Hypothalamus (tissue), 51 donors: ENCODE measurements around the gene HPN.
A peak's percentile ranks its signal among the peaks of the same experiment; 100 is the strongest.
"Not testable (repeated sequence)": the region's sequence is repeated elsewhere in the genome, so short reads cannot be mapped to it uniquely, and the experiment has no call there.

ENCODE experiments used
- DNase-seq, 51 donors: peaks; one replicate each; lab custom pipeline; 2025; lab: John Stamatoyannopoulos, UW

Gene HPN

DNA sequence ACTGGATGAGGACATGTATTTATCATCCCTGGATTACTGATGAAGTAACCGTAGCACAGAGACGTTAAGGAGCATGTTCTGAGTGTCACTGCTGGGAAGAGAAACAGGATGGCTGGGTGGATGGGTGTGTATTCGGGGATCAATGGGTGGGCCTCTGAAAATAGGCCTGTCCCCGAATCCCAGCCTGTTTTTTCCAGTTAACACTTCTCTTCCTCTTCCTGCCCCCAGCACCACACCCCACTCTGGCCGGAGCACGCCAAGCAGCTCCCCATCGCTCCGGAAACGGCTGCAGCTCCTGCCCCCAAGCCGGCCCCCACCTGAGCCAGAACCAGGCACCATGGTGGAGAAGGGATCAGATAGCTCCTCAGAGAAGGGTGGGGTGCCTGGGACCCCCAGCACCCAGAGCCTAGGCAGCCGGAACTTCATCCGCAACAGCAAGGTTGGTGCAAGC lies 32.6 kb upstream of the HPN start:
- DNase-seq = no peak

DNA sequence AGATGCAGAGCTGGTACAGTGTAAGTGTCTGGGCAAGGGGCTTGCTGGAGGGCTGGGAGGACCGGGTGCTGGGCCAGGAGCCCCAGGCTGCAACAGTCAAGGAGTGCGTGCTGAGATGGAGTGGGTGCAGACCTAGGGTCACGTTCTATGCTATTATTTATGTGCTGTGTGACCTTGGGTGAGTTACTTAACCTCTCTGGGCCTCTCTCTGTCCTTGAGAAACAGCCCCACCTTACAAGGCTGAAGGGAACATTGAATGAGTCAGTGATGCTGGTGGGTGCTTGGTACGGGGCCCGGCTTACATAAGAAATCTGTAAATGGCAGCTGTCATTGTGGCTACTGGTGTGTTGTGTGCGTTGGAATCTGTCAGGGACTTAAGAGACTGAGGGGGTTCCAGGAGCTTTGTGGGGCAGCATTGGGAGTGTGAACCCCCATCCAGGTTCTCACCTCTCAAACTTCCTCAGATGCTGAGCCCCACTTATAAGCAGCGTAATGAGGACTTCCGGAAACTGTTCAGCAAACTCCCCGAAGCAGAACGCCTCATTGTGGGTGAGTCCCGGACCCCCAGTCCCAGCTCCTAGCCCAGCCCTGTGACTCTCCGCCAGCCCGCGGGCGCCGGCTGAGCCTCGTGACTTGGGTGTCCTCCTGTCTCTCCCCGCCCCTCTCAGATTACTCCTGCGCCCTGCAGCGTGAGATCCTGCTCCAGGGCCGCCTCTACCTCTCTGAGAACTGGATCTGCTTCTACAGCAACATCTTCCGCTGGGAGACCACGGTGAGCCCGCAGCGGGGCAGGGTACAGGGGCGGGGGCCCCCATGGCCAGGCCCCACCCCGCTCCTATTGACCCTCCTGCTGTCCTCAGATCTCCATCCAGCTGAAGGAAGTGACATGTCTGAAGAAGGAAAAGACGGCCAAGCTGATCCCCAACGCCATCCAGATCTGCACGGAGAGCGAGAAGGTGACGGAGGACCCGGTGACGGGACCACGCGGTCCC lies 31.8 kb upstream of the HPN start:
- DNase-seq = no peak

DNA sequence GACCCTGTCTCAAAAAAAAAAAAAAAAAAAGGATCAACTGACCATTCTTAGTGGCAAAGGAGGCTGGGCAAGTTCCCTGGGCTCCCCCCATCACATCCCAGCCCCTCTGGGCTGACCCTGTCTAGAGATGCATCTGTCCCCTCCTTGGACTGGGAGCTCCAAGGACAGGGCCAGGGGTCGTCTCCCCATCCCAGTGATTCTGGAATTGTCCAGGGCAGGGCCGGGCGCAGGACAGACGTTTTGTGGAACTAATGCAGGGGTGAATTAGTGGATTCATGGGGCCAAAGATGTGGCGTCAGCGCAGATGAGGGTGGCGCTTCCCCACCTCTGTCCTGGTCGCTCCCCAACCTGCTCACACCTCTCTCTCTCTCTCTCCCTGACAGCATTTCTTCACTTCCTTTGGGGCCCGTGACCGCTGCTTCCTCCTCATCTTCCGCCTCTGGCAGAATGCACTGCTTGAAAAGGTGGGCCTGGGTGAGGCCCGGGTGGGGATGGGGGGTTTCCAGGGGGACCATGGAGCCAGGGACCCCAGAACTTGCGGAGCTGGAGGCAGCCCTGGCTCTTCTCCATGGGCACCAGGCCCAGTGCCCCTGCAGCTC lies 30.3 kb upstream of the HPN start:
- no peak for DNase-seq

DNA sequence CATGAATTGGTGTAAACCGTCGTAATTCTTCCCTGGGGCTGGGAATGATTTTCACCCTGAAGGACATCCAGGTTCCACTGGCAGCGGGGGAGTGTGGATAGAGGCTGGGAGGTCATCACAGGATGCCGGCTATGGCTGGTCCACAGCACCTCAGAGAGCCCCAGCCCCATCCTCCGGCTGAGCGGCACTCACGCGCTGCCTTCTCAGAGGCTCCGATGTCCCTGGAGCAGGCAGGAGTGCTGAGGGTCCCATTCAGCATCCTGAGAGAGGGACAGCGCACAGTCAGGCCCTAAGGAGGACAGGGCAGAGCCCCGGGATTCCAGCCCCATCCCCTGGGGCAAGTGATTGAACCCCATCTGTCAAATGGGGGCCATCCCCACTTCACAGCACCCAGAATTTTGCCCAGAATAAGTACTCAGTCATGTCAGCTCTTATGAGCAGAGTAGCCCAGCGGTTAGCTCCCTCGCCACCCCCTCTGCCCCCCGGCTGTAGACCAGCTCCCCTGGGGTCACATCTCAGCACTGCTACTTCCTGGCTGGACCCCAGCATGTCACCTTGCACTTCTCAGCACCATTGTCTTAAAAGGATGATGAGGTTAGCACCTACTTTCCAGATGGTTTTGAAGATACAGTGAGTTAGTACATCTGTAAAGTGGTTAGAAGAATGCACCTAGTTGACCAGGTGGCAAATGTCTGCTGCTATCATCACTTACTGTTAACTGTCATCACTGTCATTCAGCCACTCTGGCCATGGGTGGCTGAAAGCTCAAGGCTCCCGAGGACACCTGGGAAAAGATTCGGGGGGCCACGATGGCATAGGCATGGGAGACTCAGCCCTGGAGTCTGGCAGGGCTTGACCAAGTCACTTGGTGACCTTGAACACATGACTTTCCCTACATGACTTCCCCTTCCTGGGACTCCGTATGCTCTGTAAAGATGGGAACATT lies 29.5 kb upstream of the HPN start:
- DNase-seq = no peak

DNA sequence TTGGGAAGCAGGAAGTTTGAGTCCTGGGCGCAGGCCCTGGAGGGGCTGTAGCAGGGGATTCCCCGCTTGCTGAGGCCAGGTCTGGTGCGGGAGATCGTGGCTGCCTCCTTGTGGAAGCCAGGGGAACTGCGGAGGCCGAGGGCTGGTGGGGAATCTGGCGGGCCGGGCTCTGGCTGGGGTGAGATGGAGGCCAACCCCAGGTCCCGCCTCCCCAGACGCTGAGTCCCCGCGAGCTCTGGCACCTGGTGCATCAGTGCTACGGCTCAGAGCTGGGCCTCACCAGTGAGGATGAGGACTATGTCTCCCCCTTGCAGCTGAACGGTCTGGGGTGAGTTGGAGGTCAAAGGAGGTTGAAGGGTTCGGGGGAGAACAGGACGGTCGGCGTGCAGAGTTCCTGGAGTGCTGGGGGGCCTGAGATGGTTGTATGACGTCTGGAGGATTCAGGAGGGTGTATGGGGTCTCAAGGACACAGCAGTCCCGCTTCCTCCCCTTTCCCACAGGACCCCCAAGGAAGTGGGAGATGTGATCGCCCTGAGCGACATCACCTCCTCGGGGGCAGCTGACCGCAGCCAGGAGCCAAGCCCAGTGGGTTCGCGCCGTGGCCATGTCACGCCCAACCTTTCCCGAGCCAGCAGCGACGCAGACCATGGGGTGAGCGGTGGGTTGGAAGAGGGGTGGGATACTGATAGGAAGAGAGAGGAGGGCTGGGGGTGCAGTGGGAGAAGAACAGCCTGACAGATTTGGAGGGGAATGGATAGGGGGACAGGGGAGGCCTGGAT lies 28.3 kb upstream of the HPN start:
- peak in 32 of 51 donors; percentile 10 to 69 (median 28) for DNase-seq

DNA sequence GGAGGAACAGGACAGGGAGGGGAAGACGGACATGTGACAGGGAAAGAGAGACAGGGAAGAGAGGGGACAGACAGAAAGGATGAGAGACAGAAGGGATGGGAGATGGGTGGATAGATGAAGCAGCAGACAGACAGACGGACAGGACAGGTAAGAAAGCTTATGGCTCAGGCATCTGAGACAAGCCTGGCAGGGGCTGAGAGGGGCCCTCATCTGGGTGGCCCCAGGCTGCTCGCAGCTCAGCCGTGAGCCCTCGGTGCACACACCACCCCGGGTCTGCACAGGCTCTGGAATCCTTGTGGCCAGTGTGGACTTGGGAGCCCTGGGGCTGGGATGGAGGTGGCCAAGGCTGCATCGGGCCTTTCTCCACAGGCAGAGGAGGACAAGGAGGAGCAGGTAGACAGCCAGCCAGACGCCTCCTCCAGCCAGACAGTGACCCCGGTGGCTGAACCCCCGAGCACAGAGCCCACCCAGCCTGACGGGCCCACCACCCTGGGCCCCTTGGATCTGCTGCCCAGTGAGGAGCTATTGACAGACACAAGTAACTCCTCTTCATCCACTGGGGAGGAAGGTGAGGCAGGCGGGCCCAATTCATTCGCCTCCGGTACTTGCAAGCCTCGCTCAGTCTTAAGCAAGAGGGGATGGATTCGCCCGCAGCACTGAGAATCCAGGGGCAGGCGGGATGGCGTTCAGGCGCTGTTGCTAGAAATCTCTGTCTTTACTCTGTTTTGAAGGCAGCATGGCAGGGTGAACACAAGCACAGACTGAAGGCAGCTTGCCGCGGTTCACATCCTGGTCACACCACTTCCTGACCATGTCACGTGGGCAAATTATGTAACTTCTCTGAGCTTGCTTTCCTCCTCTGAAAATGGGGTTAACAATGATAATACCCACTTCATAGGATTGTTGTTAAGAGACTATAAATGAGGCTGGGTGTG lies 27.4 kb upstream of the HPN start:
- DNase-seq = peak in 2 of 51 donors; percentile 13 to 17

DNA sequence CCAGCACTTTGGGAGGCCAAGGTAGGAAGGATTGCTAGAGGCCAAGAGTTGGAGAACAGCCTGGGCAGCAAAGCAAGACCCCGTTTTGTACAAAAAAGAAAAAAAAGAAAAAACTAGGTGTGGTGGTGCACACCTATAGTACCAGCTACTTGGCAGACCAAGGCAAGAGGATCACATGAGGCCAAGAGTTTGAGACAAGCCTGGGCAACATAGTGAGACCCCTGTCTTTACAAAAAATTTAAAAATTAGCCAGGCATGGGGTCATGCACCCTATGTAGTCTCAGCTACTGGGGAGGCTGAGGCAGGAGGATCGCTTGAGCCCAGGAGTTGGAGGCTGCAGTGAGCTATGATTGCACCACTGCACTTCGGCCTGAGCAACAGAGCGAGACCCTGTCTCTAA lies 26.7 kb upstream of the HPN start:
- not testable (repeated sequence) for DNase-seq

DNA sequence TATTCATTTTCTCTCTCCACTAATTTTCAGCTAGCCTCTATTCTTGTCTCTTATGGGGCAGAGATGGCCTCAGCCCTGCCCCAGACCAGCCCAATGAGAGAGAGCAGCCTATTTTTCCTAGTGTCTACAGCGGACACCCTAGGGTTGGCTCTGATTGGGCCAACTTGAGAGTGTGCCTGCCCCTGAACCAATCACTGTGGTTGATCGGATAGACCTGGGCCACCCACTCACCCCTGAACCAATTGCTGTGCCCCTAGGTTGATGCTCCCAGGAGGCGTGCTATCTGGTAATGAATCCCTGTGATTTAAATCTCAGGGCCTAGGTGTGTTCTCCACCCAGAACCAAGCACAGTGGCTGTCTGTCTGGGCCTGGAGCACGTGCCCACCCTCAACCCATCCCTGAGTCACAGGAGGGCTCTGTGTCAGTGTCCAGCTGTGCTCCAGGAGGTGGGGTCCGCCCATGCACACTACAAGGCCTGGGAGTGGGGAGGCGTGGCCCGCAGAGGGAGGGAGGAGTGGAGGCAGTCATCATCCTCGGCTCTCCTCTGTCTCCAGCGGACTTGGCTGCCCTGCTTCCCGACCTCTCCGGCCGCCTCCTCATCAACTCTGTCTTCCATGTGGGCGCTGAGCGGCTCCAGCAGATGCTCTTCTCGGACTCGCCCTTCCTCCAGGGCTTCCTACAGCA lies 26.1 kb upstream of the HPN start:
- no peak for DNase-seq

DNA sequence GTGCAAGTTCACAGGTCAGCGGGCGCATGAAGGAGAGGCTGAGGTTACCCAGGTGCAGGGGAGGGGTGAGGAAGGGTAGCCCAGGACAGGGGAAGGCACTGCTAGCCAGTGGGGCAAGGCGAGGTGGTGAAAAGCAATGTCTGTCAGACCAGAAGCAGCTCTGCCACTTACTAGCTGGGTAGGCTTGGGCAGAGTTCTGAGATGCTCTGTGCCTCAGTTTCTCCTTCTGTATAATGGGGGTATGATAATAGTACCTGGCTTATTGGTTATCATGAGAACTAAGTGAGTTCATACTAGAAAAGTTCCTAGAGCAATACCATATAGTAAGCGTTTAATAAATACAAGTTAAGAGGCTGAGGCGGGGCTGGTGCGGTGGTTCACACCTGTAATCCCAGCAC lies 25.6 kb upstream of the HPN start:
- DNase-seq = no peak

DNA sequence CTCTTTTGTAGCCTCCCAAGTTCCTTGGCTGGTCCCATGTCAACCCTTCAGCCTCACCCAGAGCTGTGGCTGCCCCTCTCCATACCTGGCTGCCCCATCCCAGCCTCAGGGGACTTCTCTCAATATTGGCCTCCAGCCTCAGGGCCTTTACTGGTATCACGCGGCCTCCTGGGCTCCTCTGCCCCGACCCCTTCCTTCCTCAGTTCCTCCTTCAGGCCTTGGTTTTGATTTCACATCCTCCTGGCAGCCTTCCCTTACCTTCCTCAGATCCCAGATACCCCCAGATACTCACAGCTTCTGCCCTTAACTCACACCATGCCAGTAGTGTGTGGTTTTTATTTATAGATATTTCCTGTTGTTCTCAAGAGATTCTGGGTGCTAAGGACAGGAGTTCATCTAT lies 24.0 kb upstream of the HPN start:
- peak in 10 of 51 donors; percentile 7 to 32 (median 12) for DNase-seq

DNA sequence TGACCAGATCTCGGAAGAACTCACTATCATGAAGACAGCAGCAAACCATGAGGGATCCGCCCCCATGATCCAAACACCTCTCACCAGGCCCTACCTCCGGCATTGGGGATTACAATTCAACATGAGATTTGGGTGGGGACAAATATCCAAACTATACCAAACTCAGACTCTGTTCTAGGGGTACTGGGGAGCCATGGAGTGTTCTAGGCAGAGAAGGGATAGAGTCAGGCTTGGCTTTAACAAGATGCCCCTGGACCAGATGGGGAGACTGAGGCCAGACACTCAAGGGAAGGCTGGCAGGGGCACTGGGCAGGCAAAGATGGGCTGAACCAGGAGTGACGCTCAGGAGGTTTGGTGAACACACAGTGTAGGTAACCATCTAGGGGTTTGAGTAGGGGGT lies 23.1 kb upstream of the HPN start:
- no peak for DNase-seq

DNA sequence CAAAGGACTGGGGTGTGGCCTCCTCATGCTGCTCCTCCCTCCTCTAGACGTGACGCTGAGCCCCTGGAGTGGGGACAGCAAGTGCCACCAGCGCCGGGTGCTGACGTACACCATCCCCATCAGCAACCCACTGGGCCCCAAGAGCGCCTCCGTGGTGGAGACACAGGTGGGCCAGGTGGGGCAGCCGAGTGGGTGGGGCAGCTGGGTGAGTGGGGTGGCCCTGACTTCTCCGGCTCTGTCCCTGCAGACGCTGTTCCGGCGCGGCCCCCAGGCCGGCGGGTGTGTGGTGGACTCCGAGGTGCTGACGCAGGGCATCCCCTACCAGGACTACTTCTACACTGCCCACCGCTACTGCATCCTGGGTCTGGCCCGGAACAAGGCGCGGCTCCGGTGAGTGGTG lies 22.4 kb upstream of the HPN start:
- no peak for DNase-seq

DNA sequence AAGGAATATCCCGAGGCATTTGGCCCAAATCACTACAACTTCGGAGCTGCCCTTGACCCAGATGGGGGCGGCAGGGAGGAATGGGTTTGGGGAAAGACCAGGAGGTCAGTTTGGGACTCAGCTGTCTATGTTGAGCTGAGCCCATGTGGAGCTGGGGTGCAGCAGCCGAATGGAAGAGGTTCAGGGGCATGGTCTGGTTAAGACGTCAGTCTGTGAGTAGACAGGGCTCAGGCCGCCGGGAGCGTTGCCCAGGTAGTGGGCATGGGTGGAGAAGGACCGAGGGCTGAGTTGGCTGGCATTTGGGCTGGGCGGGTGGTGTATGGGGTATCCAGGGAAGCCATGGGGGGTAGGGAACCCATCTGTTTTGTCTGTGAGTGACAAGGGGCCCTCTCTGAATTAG lies 20.5 kb upstream of the HPN start:
- DNase-seq = no peak

DNA sequence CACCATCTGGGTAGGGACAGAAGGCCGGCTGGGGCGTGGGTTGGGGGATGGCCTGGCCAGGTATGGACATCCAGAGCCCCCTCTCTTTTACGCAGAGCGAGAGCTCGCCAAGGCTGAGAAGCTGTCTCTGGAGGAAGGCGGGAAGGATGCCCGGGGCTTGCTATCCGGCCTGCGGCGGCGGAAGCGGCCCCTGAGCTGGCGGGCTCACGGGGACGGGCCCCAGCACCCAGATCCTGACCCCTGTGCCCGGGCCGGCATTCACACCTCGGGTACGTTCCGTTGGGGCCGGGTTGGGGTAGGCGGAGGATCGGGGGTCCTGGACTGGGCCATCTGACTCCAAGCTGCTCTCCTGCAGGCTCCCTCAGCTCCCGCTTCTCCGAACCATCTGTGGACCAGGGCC lies 19.9 kb upstream of the HPN start:
- DNase-seq = no peak

DNA sequence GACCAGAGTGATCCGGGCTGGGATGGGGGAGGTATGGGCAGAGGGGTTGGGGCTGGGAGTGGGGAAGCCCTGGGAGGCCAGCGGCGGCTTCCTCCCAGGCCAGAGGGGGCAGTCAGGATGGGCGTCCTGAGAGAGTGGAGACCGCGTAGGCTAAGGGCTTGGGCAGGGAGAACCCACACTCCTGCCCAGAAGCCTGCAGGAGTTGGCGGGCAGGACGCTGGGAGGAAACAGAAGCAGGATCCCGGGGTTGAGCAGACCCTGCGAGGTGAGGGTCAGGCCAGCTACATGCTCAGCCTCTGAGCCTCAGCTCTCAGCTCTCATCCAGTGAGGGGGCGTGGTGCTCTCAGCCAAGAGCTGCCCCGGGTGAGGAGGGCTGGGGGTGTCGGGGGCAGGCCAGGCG lies 19.1 kb upstream of the HPN start:
- DNase-seq = no peak

DNA sequence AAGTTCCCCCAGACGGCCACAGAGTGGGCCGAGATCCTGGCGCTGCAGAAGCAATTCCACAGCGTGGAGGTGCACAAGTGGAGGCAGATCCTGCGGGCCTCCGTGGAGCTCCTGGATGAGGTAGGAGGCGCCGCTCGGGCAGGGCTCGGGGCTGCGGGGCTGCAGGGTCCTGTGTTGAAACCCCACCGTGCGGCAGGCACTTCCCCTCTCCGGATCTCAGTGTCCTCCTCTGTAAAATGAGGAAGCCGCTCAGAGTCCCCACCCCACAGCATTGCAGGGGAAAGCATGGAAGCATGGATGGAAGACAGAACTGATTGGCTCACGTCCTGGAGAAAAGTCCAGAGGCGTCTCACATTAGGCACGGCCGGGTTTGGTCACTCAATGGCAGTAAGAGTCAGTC lies 18.1 kb upstream of the HPN start:
- DNase-seq = peak in 2 of 51 donors; percentile 5 to 11

DNA sequence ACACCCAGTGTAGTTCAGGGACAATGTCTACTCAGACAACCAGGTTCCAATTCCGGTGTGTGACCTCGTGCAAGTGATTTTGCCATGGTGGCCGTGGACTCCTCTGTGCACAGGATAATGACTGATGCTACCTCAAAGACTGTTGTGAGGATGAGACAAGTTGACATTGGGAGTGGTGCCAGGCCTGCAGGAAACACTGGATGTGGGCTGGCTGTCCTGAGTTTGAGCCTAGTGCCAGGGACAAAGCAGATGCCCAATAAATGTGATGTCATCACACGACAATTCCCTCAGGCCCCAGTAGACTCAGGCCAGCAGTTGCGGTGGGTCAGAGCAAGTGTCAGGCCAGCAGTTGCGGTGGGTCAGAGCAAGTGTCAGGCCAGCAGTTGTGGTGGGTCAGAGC lies 17.4 kb upstream of the HPN start:
- no peak for DNase-seq

DNA sequence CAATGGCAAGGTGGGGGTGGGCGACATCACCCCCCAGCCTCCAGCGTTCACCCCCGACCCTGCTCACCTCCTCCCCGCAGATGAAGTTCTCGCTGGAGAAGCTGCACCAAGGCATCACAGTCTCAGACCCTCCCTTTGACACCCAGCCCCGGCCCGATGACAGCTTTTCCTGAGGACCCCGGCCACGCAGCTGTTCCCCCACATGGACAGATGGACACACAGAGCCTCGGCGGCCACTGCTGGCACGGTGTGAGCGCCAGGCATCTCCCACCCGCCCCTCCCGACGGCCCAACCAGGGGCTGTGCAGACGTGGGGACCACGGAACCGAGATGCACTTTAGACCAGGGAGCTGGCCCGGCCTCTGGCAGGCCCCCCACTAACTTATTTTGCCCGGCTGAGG lies 15.6 kb upstream of the HPN start:
- DNase-seq = no peak
